ENCODE data around the gene RBM5. TPM values are rescaled to one million over a fixed set of nuclear protein-coding genes. Genes with fewer than 3 reads are reported as not detected.

Gene RBM5
- total RNA-seq, 4 donors from 2014 or later: 131 to 244 (median 138) TPM

GRCh38 chr3:50124800-50125178, 36.1 kb downstream of the RBM5 start:
- no peak for DNase-seq (ENCODE audit: low spot score in 2 of 2)
- no peak overlapping the region for H3K4me3 ChIP-seq (ENCODE audit: low read depth, poor library complexity, severe bottlenecking)
- WGBS, 2 donors: 28 to 35% methylated on average over 12 of the region's 12 CpGs
- intact Hi-C loops (cut with DNase I; ENCODE audit: low total_unique reads): loop anchor here (10.0 kb wide), 1 partner anchor 150 kb away; the partner anchor contains the start of gene LSMEM2
- TF ChIP-seq POLR2A (IDR thresholded peaks at IDR 0.05): no peak
- TF ChIP-seq CTCF (IDR thresholded peaks at IDR 0.05): no peak

GRCh38 chr3:50125541-50126286, 37.0 kb downstream of the RBM5 start:
- 67 to 77% methylated on average over 8 of the region's 9 CpGs for WGBS, 2 donors
- intact Hi-C loops (cut with DNase I; ENCODE audit: low total_unique reads): loop anchor here (10.0 kb wide), 1 partner anchor 149 kb away; the partner anchor contains the start of gene LSMEM2
- DNase-seq (ENCODE audit: low spot score in 2 of 2): no peak
- TF ChIP-seq POLR2A (IDR thresholded peaks at IDR 0.05) (no peak), CTCF (IDR thresholded peaks at IDR 0.05) (no peak)
- H3K4me3 ChIP-seq (ENCODE audit: low read depth, poor library complexity, severe bottlenecking): no peak overlapping the region

GRCh38 chr3:50126287-50127211, 37.8 kb downstream of the RBM5 start:
- intact Hi-C loops (cut with DNase I; ENCODE audit: low total_unique reads): loop anchor here (10.0 kb wide), 1 partner anchor 148 kb away; the partner anchor contains the start of gene LSMEM2
- no peak overlapping the region for H3K4me3 ChIP-seq (ENCODE audit: low read depth, poor library complexity, severe bottlenecking)
- TF ChIP-seq POLR2A (IDR thresholded peaks at IDR 0.05) (no peak), CTCF (IDR thresholded peaks at IDR 0.05) (no peak)
- WGBS, 2 donors: 62 to 65% methylated on average over 15 to 16 of the region's 16 CpGs
- no peak for DNase-seq (ENCODE audit: low spot score in 2 of 2)

GRCh38 chr3:50127251-50127691, 38.6 kb downstream of the RBM5 start:
- no peak for TF ChIP-seq CTCF (IDR thresholded peaks at IDR 0.05)
- no peak for TF ChIP-seq POLR2A (IDR thresholded peaks at IDR 0.05)
- WGBS, 2 donors: 74 to 89% methylated on average over 8 of the region's 8 CpGs
- no peak for DNase-seq (ENCODE audit: low spot score in 2 of 2)
- no peak overlapping the region for H3K4me3 ChIP-seq (ENCODE audit: low read depth, poor library complexity, severe bottlenecking)
- intact Hi-C loops (cut with DNase I; ENCODE audit: low total_unique reads): loop anchor here (10.0 kb wide), 1 partner anchor 148 kb away; the partner anchor contains the start of gene LSMEM2

- 79 to 80% methylated on average over 4 of the region's 4 CpGs for WGBS, 2 donors
- no peak overlapping the region for H3K4me3 ChIP-seq (ENCODE audit: low read depth, poor library complexity, severe bottlenecking)
- intact Hi-C loops (cut with DNase I; ENCODE audit: low total_unique reads): loop anchor here (10.0 kb wide), 1 partner anchor 147 kb away; the partner anchor contains the start of gene LSMEM2
- no peak for DNase-seq (ENCODE audit: low spot score in 2 of 2)
- TF ChIP-seq POLR2A (IDR thresholded peaks at IDR 0.05) (no peak), CTCF (IDR thresholded peaks at IDR 0.05) (no peak)
Measured at GRCh38 chr3:50128001-50128400, 39.3 kb downstream of the RBM5 start.

All from lower leg skin (tissue), 4 donors.